ENCODE data around the gene SPTB.

Gene SPTB

DNA sequence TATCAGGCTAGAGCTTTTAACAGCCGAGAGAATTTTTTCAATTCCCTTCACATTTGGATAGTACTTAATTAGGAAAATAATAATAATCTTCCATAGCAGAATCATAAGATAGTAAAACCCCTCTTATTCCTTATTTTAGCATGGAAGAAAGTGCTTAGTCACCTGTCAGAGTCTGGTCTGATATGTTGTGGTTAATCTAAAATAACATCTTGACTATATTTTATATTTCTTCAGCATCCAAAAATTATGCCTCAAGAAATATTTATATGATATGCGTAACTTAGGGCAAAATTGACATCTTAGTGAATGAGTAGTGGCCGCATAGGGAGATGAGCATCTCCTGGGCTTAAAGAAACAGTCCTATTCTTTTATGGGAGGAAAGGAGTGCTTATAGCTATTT is 47.3 kb upstream of the SPTB start:
- H3K9me3 ChIP-seq (replicated peaks; ENCODE audit: insufficient read depth, low read length), result no peaks in the 10 kb centered on the region
- no peak overlapping the region for H3K9ac ChIP-seq (ENCODE audit: low read length)
- no peaks in the 10 kb centered on the region for H3K27me3 ChIP-seq (replicated peaks; ENCODE audit: insufficient read depth, low read length)
- H3K4me2 ChIP-seq (ENCODE audit: low read depth, low read length), result no peak overlapping the region
- H3K27ac ChIP-seq (ENCODE audit: low read length), result no peak overlapping the region
- H4K20me1 ChIP-seq (ENCODE audit: insufficient read depth, low read length), result no peaks in the 10 kb centered on the region
- H3K4me3 ChIP-seq (ENCODE audit: low read length), result no peak overlapping the region
- TF ChIP-seq, protein P1, sequence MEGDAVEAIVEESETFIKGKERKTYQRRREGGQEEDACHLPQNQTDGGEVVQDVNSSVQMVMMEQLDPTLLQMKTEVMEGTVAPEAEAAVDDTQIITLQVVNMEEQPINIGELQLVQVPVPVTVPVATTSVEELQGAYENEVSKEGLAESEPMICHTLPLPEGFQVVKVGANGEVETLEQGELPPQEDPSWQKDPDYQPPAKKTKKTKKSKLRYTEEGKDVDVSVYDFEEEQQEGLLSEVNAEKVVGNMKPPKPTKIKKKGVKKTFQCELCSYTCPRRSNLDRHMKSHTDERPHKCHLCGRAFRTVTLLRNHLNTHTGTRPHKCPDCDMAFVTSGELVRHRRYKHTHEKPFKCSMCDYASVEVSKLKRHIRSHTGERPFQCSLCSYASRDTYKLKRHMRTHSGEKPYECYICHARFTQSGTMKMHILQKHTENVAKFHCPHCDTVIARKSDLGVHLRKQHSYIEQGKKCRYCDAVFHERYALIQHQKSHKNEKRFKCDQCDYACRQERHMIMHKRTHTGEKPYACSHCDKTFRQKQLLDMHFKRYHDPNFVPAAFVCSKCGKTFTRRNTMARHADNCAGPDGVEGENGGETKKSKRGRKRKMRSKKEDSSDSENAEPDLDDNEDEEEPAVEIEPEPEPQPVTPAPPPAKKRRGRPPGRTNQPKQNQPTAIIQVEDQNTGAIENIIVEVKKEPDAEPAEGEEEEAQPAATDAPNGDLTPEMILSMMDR (IDR thresholded peaks at IDR 0.05; ENCODE audit: low read length), result no peak
- TF ChIP-seq EZH2phosphoT487 (IDR thresholded peaks at IDR 0.05; ENCODE audit: low read length) (no peak), EZH2 (optimal IDR thresholded peaks at IDR 0.05; ENCODE audit: low read depth, low read length) (no peak)
- H3K36me3 ChIP-seq (replicated peaks; ENCODE audit: insufficient read depth, low read length), result no peaks in the 10 kb centered on the region
- peaks cover 26% of the 10 kb centered on the region for H3K4me1 ChIP-seq (ENCODE audit: low read length)
- peaks cover 27% of the 10 kb centered on the region for H3K79me2 ChIP-seq (ENCODE audit: low read length)
- H3K9me2 ChIP-seq (replicated peaks; ENCODE audit: insufficient read depth, low read length), result no peaks in the 10 kb centered on the region
- peaks cover 14% of the 10 kb centered on the region for H3F3A ChIP-seq (ENCODE audit: insufficient read depth, low read length)
- H2AFZ ChIP-seq (ENCODE audit: low read length), result no peak overlapping the region
- DNase-seq, result no peak

DNA sequence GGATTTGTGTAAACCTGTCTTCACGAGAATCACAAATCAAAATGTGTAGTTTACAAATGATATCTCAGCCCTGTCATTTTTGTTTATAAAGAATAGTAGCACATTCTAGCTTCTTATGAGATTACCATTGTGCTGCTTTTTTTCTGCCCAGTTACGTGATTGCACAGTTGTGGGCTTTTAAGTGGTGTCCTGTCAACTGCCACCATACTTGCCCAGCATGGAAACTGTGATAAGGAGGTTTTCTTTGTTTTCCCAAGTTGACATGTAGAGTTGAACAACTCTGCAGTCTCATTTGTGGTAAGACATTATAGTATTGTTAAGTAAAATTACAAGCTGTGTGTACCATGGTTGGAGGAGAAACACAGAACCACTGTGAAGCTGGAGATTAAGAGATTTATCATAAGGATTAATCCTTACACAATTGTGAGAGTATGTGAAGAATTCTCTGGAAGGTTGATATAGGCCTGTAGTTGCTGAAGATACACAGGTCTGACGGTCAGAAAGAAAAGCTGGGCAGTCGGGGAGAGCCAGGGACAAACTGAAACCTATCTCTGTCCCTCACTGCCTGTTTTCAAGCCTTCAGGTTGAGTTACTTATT is 46.8 kb upstream of the SPTB start:
- Histone ChIP-seq H3F3A (ENCODE audit: insufficient read depth, low read length) (peaks cover 14% of the 10 kb centered on the region), H3K9ac (ENCODE audit: low read length) (no peak overlapping the region), H3K9me2 (replicated peaks; ENCODE audit: insufficient read depth, low read length) (no peaks in the 10 kb centered on the region), H3K27ac (ENCODE audit: low read length) (no peak overlapping the region), H3K36me3 (replicated peaks; ENCODE audit: insufficient read depth, low read length) (no peaks in the 10 kb centered on the region), H3K4me2 (ENCODE audit: low read depth, low read length) (no peak overlapping the region), H3K4me3 (ENCODE audit: low read length) (no peak overlapping the region), H3K9me3 (replicated peaks; ENCODE audit: insufficient read depth, low read length) (no peaks in the 10 kb centered on the region), H3K4me1 (ENCODE audit: low read length) (peaks cover 26% of the 10 kb centered on the region), H3K79me2 (ENCODE audit: low read length) (peaks cover 32% of the 10 kb centered on the region), H4K20me1 (ENCODE audit: insufficient read depth, low read length) (no peaks in the 10 kb centered on the region), H3K27me3 (replicated peaks; ENCODE audit: insufficient read depth, low read length) (no peaks in the 10 kb centered on the region), H2AFZ (ENCODE audit: low read length) (no peak overlapping the region)
- TF ChIP-seq, protein P1 (IDR thresholded peaks at IDR 0.05; ENCODE audit: low read length), result no peak
- TF ChIP-seq EZH2phosphoT487 (IDR thresholded peaks at IDR 0.05; ENCODE audit: low read length) (no peak), EZH2 (optimal IDR thresholded peaks at IDR 0.05; ENCODE audit: low read depth, low read length) (no peak)
- no peak for DNase-seq

DNA sequence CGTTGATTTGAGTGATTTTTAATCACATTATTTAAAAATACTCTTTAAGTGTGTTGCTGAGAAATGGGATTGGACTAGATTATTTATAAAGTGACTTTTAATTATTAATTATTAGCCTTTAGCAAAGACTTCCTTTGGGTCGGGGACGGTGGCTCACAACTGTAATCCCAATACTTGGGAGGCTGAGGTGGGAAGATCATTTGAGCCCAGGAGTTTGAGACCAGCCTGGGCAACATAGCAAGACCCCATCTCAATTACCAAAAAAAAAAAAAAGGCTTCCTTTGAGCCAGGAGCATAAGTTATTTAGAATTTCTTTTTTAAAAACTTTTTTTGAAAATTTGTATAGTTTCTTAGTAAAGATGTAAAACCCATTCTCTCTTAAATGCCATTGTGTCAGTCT is 43.3 kb upstream of the SPTB start:
- Histone ChIP-seq H3K27ac (ENCODE audit: low read length) (no peak overlapping the region), H3K9me3 (replicated peaks; ENCODE audit: insufficient read depth, low read length) (no peaks in the 10 kb centered on the region), H4K20me1 (ENCODE audit: insufficient read depth, low read length) (no peaks in the 10 kb centered on the region), H2AFZ (ENCODE audit: low read length) (no peak overlapping the region), H3K27me3 (replicated peaks; ENCODE audit: insufficient read depth, low read length) (no peaks in the 10 kb centered on the region), H3K9ac (ENCODE audit: low read length) (no peak overlapping the region), H3K79me2 (ENCODE audit: low read length) (peaks cover 47% of the 10 kb centered on the region), H3K4me3 (ENCODE audit: low read length) (no peak overlapping the region), H3K36me3 (replicated peaks; ENCODE audit: insufficient read depth, low read length) (no peaks in the 10 kb centered on the region), H3F3A (ENCODE audit: insufficient read depth, low read length) (peaks cover 3% of the 10 kb centered on the region), H3K9me2 (replicated peaks; ENCODE audit: insufficient read depth, low read length) (no peaks in the 10 kb centered on the region), H3K4me1 (ENCODE audit: low read length) (peaks cover 7% of the 10 kb centered on the region; the same call in 1 of the 2 replicates), H3K4me2 (ENCODE audit: low read depth, low read length) (no peak overlapping the region)
- DNase-seq, result no peak
- TF ChIP-seq EZH2 (optimal IDR thresholded peaks at IDR 0.05; ENCODE audit: low read depth, low read length) (no peak), EZH2phosphoT487 (IDR thresholded peaks at IDR 0.05; ENCODE audit: low read length) (no peak)
- TF ChIP-seq, protein P1 (IDR thresholded peaks at IDR 0.05; ENCODE audit: low read length), result no peak
